Parathyroid adenoma (tissue), 2 donors: Measurements from ENCODE around the gene USP36.
A peak's percentile ranks its signal among the peaks of the same experiment; 100 is the strongest.

Experiments
- H2AFZ ChIP-seq: fragments of 300-600 bp; sonication (generic); one replicate; pipeline ENCODE4 v1.7.0; 2017; ENCODE audit warnings: antibody characterized with exemption, mild to moderate bottlenecking
- H3K27ac ChIP-seq: fragments of 300-600 bp; sonication (generic); one replicate; pipeline ENCODE4 v1.7.0; 2017
- H3K27me3 ChIP-seq: fragments of 300-600 bp; sonication (generic); one replicate; pipeline ENCODE4 v1.7.0; 2017; ENCODE audit warnings: low read length; ENCODE audit not compliant: control insufficient read depth, insufficient read depth
- H3K36me3 ChIP-seq: fragments of 300-600 bp; sonication (generic); one replicate; pipeline ENCODE4 v1.7.0; 2017; ENCODE audit warnings: low read length; ENCODE audit not compliant: control insufficient read depth, insufficient read depth
- H3K4me1 ChIP-seq: fragments of 300-600 bp; sonication (generic); one replicate; pipeline ENCODE4 v1.7.0; 2017; ENCODE audit warnings: control low read depth
- H3K4me2 ChIP-seq: fragments of 300-600 bp; sonication (generic); one replicate; pipeline ENCODE4 v1.7.0; 2017; ENCODE audit warnings: low read length
- H3K4me3 ChIP-seq: fragments of 300-600 bp; sonication (generic); one replicate; pipeline ENCODE4 v1.7.0; 2017; ENCODE audit warnings: low read depth, low read length
- H3K79me2 ChIP-seq: fragments of 300-600 bp; sonication (generic); one replicate; pipeline ENCODE4 v1.7.0; 2017; ENCODE audit warnings: control low read depth
- H3K9ac ChIP-seq: fragments of 300-600 bp; sonication (generic); one replicate; pipeline ENCODE4 v1.7.0; 2017; ENCODE audit warnings: mild to moderate bottlenecking
- H3K9me3 ChIP-seq: fragments of 300-600 bp; sonication (generic); one replicate; pipeline ENCODE4 v1.7.0; 2017; ENCODE audit warnings: low read length; ENCODE audit not compliant: control insufficient read depth
- CTCF ChIP-seq: fragments of 300-600 bp; sonication (generic); IDR thresholded peaks from one replicate; pipeline ENCODE4 v1.7.0; 2017; ENCODE audit warnings: antibody characterized with exemption, mild to moderate bottlenecking
- donor health status: primary hyperparathyroidism.

Gene USP36

GRCh38 chr17:78785011-78785662 lies 55.5 kb downstream of the USP36 start:
- Histone ChIP-seq H3K9ac (no peak overlapping the region), H3K36me3 (no peaks in the 10 kb centered on the region), H3K27me3 (no peaks in the 10 kb centered on the region), H3K4me2 (no peak overlapping the region), H3K9me3 (no peaks in the 10 kb centered on the region), H3K27ac (no peak overlapping the region), H3K4me1 (peaks cover 9% of the 10 kb centered on the region), H3K79me2 (no peaks in the 10 kb centered on the region), H3K4me3 (no peak overlapping the region), H2AFZ (no peak overlapping the region)
- no peak for TF ChIP-seq CTCF

GRCh38 chr17:78784352-78784751 lies 56.3 kb downstream of the USP36 start:
- TF ChIP-seq CTCF: no peak
- H3K79me2 ChIP-seq: no peaks in the 10 kb centered on the region
- H3K4me3 ChIP-seq: no peak overlapping the region
- peaks cover 9% of the 10 kb centered on the region for H3K4me1 ChIP-seq
- H3K9ac ChIP-seq: no peak overlapping the region
- H3K27ac ChIP-seq: no peak overlapping the region
- H3K36me3 ChIP-seq: no peaks in the 10 kb centered on the region
- H3K27me3 ChIP-seq: no peaks in the 10 kb centered on the region
- no peak overlapping the region for H2AFZ ChIP-seq
- H3K4me2 ChIP-seq: no peak overlapping the region
- no peaks in the 10 kb centered on the region for H3K9me3 ChIP-seq

GRCh38 chr17:78783711-78784324 lies 56.8 kb downstream of the USP36 start:
- Histone ChIP-seq H3K4me3 (no peak overlapping the region), H3K36me3 (no peaks in the 10 kb centered on the region), H3K4me2 (no peak overlapping the region), H3K27me3 (no peaks in the 10 kb centered on the region), H3K79me2 (no peaks in the 10 kb centered on the region), H3K27ac (peak overlapping the region; percentile 96), H3K4me1 (peaks cover 9% of the 10 kb centered on the region), H3K9ac (no peak overlapping the region), H2AFZ (peak overlapping the region; percentile 99), H3K9me3 (no peaks in the 10 kb centered on the region)
- no peak for TF ChIP-seq CTCF

DNA sequence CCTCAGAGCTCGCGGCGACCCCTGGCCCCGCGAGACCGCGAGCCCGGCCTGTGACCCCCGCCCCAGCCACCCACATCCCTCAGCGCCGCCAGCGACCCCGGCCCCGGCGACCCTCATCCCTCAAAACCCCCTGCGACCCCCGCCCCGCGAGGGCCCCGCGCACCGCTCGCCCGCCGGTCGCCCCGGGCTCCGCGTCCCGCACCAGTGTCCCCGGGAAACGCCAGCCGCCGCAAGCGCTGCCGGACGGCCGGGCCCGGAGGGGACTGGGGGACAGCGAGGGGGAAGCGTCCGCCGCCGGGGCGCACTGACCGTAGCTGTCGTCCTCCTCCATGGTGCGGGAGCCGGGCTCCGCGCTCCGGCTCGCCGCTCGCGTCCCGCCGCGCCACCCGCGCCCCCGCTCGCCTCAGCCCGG lies 58.7 kb downstream of the USP36 start, which contains the start of gene CYTH1:
Gene CYTH1 (minus strand): TSS at position 381 of the 412 bp plus-strand sequence. CDS start 50 bp downstream, at position 331.
- peak within 1 kb of the TSS; percentile 95 for H3K9ac ChIP-seq
- peak within 1 kb of the TSS; percentile 96 for H3K27ac ChIP-seq
- no peak for TF ChIP-seq CTCF
- H2AFZ ChIP-seq: peak within 1 kb of the TSS; percentile 99
- H3K36me3 ChIP-seq: no peaks in the 10 kb centered on the region
- H3K4me2 ChIP-seq: peak within 1 kb of the TSS; percentile 85
- no peaks in the 10 kb centered on the region for H3K27me3 ChIP-seq
- H3K9me3 ChIP-seq: no peaks in the 10 kb centered on the region
- H3K4me3 ChIP-seq: peak within 1 kb of the TSS; percentile 85
- H3K79me2 ChIP-seq: peaks cover 2% of the 10 kb centered on the region
- peaks cover 9% of the 10 kb centered on the region for H3K4me1 ChIP-seq
